Left hindlimb (tissue), 1 donor: ENCODE data around the gene STXBP5.

Experiments
- DNase-seq: peaks from one replicate; pipeline ENCODE4 v3.0.0-alpha.2; 2018

Gene STXBP5

GRCh38 chr6:147389463-147389862 lies 185.2 kb downstream of the STXBP5 start:
- DNase-seq, result no peak

- DNase-seq, result no peak
These were observed 186.8 kb downstream of the STXBP5 start for GRCh38 chr6:147390909-147391536.

GRCh38 chr6:147392917-147393625 lies 188.9 kb downstream of the STXBP5 start:
- DNase-seq, result no peak

- no peak for DNase-seq
These were observed 190.9 kb downstream of the STXBP5 start for GRCh38 chr6:147395158-147395557.

- DNase-seq, result no peak
These were observed 193.1 kb downstream of the STXBP5 start for GRCh38 chr6:147397306-147397705.

- DNase-seq, result no peak
These were observed 196.8 kb downstream of the STXBP5 start for GRCh38 chr6:147400968-147401367.

GRCh38 chr6:147401779-147402178 lies 197.6 kb downstream of the STXBP5 start:
- no peak for DNase-seq

- DNase-seq, result no peak
These were observed 202.6 kb downstream of the STXBP5 start for GRCh38 chr6:147406783-147407182.

GRCh38 chr6:147407571-147407970 lies 203.4 kb downstream of the STXBP5 start:
- DNase-seq, result no peak

- no peak for DNase-seq
These were observed 212.4 kb downstream of the STXBP5 start for GRCh38 chr6:147416622-147417021.

GRCh38 chr6:147417954-147418353 lies 213.7 kb downstream of the STXBP5 start:
- no peak for DNase-seq

- no peak for DNase-seq
These were observed 214.3 kb downstream of the STXBP5 start for GRCh38 chr6:147418523-147418922.

GRCh38 chr6:147421903-147422302 lies 217.7 kb downstream of the STXBP5 start:
- DNase-seq, result no peak

GRCh38 chr6:147423111-147423510 lies 218.9 kb downstream of the STXBP5 start:
- DNase-seq, result no peak

GRCh38 chr6:147429794-147430193 lies 225.6 kb downstream of the STXBP5 start:
- no peak for DNase-seq

- no peak for DNase-seq
These were observed 226.6 kb downstream of the STXBP5 start for GRCh38 chr6:147430811-147431210.

- DNase-seq, result no peak
These were observed 229.9 kb downstream of the STXBP5 start for GRCh38 chr6:147434076-147434475.

- DNase-seq, result no peak
These were observed 230.3 kb downstream of the STXBP5 start for GRCh38 chr6:147434516-147434915.

- no peak for DNase-seq
These were observed 233.4 kb downstream of the STXBP5 start for GRCh38 chr6:147437615-147438014.

GRCh38 chr6:147438758-147439528 lies 234.7 kb downstream of the STXBP5 start:
- DNase-seq, result no peak
